ENCODE measurements around the gene TMEM30B.

- no peak for TF ChIP-seq ZBTB43 (CRISPR knock-in tag; conservative IDR thresholded peaks at IDR 0.05)
- no peak for TF ChIP-seq ZNF121 (CRISPR knock-in tag; IDR thresholded peaks at IDR 0.05)
- TF ChIP-seq BRF2 (CRISPR knock-in tag; IDR thresholded peaks at IDR 0.05), result no peak
- no peak for TF ChIP-seq CTCF (CRISPR knock-in tag; IDR thresholded peaks at IDR 0.05)
- TF ChIP-seq GTF2F1 (IDR thresholded peaks at IDR 0.05; ENCODE audit: low read length), result no peak
- no peak for TF ChIP-seq POLR2AphosphoS5 (IDR thresholded peaks at IDR 0.05; ENCODE audit: low read depth, low read length)
- no peak for TF ChIP-seq MIXL1 (CRISPR knock-in tag; IDR thresholded peaks at IDR 0.05)
- no peak for TF ChIP-seq KDM2A (CRISPR knock-in tag; IDR thresholded peaks at IDR 0.05; ENCODE audit: borderline replicate concordance, low read depth)
- TF ChIP-seq ZNF10 (CRISPR knock-in tag; IDR thresholded peaks at IDR 0.05; ENCODE audit: borderline replicate concordance, low read depth), result no peak
- no peak for TF ChIP-seq PHF20 (CRISPR knock-in tag; IDR thresholded peaks at IDR 0.05)
- TF ChIP-seq MTA1 (CRISPR knock-in tag; IDR thresholded peaks at IDR 0.05; ENCODE audit: borderline replicate concordance), result no peak
- TF ChIP-seq ZNF549 (CRISPR knock-in tag; IDR thresholded peaks at IDR 0.05), result no peak
- no peak for TF ChIP-seq RFX1 (IDR thresholded peaks at IDR 0.05)
Measured at GRCh38 chr14:61258985-61259384, 22.2 kb downstream of the TMEM30B start.

Data from HepG2 (cell line).